Mesendoderm (in vitro differentiated cells): ENCODE results near the gene EYS.

ENCODE experiments used
- DNase-seq: peaks from one replicate; pipeline ENCODE4 v3.0.0; 2013
- H2AK5ac ChIP-seq: 2 replicates; pipeline ENCODE4 v1.6.1; 2013; ENCODE audit warnings: low read length, inconsistent platforms
- H2BK120ac ChIP-seq: 2 replicates; pipeline ENCODE4 v1.6.1; 2013; ENCODE audit warnings: low read depth, mild to moderate bottlenecking, low read length, moderate library complexity, mixed read lengths
- H2BK15ac ChIP-seq: replicated peaks from 2 replicates; pipeline ENCODE4 v1.6.1; 2013; ENCODE audit warnings: low read depth, mild to moderate bottlenecking, moderate library complexity
- H2BK5ac ChIP-seq: 2 replicates; pipeline ENCODE4 v1.6.1; 2013; ENCODE audit warnings: low read length, inconsistent platforms
- H3K18ac ChIP-seq: 2 replicates; pipeline ENCODE4 v1.6.1; 2013; ENCODE audit warnings: mild to moderate bottlenecking, low read length, mixed read lengths
- H3K23ac ChIP-seq: one replicate; pipeline ENCODE4 v1.6.1; 2013; ENCODE audit warnings: low read length
- H3K27ac ChIP-seq: 2 replicates; pipeline ENCODE4 v1.5.1; 2013; ENCODE audit warnings: low read depth, mild to moderate bottlenecking, inconsistent platforms, low read length, moderate library complexity
- H3K27me3 ChIP-seq: 2 replicates; pipeline ENCODE4 v1.6.1; 2013; ENCODE audit warnings: low read length, control low read depth, mild to moderate bottlenecking, inconsistent platforms; ENCODE audit not compliant: insufficient read depth, poor library complexity
- H3K36me3 ChIP-seq: 2 replicates; pipeline ENCODE4 v1.6.1; 2013; ENCODE audit warnings: low read length, inconsistent platforms; ENCODE audit not compliant: control insufficient read depth, insufficient read depth
- H3K4ac ChIP-seq: one replicate; pipeline ENCODE4 v1.6.1; 2013; ENCODE audit warnings: low read depth, mild to moderate bottlenecking, low read length, moderate library complexity
- H3K4me1 ChIP-seq: 2 replicates; pipeline ENCODE4 v1.6.1; 2013; ENCODE audit warnings: low read depth, low read length, inconsistent platforms; ENCODE audit not compliant: control insufficient read depth
- H3K4me2 ChIP-seq: 2 replicates; pipeline ENCODE4 v1.6.1; 2013; ENCODE audit warnings: low read length
- H3K4me3 ChIP-seq: 2 replicates; pipeline ENCODE4 v1.5.1; 2013; ENCODE audit warnings: mild to moderate bottlenecking, low read length
- H3K56ac ChIP-seq: one replicate; pipeline ENCODE4 v1.6.1; 2013; ENCODE audit warnings: low read length
- H3K79me1 ChIP-seq: 2 replicates; pipeline ENCODE4 v1.6.1; 2013; ENCODE audit warnings: low read length, inconsistent platforms
- H3K79me2 ChIP-seq: 2 replicates; pipeline ENCODE4 v1.6.1; 2013; ENCODE audit warnings: mild to moderate bottlenecking, low read length; ENCODE audit not compliant: control insufficient read depth, insufficient read depth
- H3K9ac ChIP-seq: 2 replicates; pipeline ENCODE4 v1.6.1; 2013; ENCODE audit warnings: low read length, inconsistent platforms
- H4K5ac ChIP-seq: one replicate; pipeline ENCODE4 v1.6.1; 2013; ENCODE audit warnings: low read length
- H4K8ac ChIP-seq: one replicate; pipeline ENCODE4 v1.6.1; 2013; ENCODE audit warnings: low read depth, mild to moderate bottlenecking, control low read depth, low read length, moderate library complexity
- WGBS: extraction: QIAGEN DNeasy Blood & Tissue Kit; methylation state at CpG from one replicate; pipeline ENCODE4 v1.1.7; 2013; ENCODE audit warnings: low lambda C conversion rate, missing lambda C conversion rate; ENCODE audit not compliant: insufficient coverage; ENCODE audit errors: extremely low coverage; 5-methylcytosine and 5-hydroxymethylcytosine counted together

Gene EYS

DNA sequence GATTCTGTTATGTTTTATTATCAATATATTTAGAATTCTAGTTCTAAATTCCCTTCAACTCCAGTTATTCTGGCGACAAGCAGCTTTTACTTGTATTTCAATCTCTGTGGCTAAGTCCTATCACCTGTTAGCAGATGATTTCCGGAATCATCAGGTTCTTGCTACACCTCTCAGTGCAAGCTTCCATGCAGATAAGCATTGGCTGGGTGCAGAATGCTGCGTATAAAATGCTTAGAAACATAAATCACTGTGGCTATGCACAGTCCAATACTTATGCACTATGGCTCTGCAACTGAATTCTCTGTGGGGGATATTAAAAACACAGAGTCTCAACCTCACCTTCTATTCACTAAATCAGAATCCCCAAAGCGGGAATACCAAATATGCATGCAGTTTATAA, 720.0 kb downstream of the EYS start:
- peaks cover 4% of the 10 kb centered on the region for H3K4me1 ChIP-seq
- no peaks in the 10 kb centered on the region for H3K79me2 ChIP-seq
- no peak overlapping the region for H4K5ac ChIP-seq
- peak overlapping the region; percentile 43 for H3K56ac ChIP-seq
- H3K9ac ChIP-seq, result no peak overlapping the region
- H3K4me3 ChIP-seq, result no peak overlapping the region
- no CpG with 5 or more reads among the region's 4 CpGs for WGBS
- H3K27ac ChIP-seq, result peak overlapping the region; percentile 40
- H2BK5ac ChIP-seq, result peak overlapping the region; percentile 58
- H3K27me3 ChIP-seq, result no peaks in the 10 kb centered on the region
- no peak overlapping the region for H2BK15ac ChIP-seq
- no peak overlapping the region for H2AK5ac ChIP-seq
- H3K79me1 ChIP-seq, result no peaks in the 10 kb centered on the region
- no peak overlapping the region for H2BK120ac ChIP-seq
- no peak for DNase-seq
- H3K36me3 ChIP-seq, result no peaks in the 10 kb centered on the region
- no peak overlapping the region for H3K23ac ChIP-seq
- H4K8ac ChIP-seq, result no peak overlapping the region
- no peak overlapping the region for H3K4me2 ChIP-seq
- peak overlapping the region; percentile 68 for H3K18ac ChIP-seq
- no peak overlapping the region for H3K4ac ChIP-seq

DNA sequence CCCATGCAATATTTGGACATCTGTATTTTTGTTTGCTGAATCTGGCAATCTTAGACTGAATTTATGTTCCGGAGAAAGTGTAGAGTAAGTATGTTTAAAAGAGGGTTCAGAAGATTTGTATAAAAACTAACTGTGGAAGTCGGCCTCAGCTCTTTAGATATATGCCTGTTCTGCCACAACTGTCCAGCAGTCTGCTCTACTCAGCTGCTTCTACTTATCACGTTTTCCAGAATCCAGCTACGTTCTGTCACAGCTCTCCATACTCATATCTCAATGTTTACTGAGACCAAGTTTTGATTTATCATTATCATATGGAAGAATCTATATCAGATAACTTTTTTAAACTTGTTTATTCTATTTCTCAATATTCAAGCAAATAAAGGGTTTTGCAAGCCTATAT, 721.3 kb downstream of the EYS start:
- no peak overlapping the region for H2AK5ac ChIP-seq
- no peak overlapping the region for H3K23ac ChIP-seq
- H3K4me1 ChIP-seq, result peaks cover 4% of the 10 kb centered on the region
- H3K79me2 ChIP-seq, result no peaks in the 10 kb centered on the region
- no peak overlapping the region for H3K4ac ChIP-seq
- H3K79me1 ChIP-seq, result no peaks in the 10 kb centered on the region
- DNase-seq, result no peak
- H3K4me3 ChIP-seq, result no peak overlapping the region
- no peak overlapping the region for H2BK5ac ChIP-seq
- H4K5ac ChIP-seq, result no peak overlapping the region
- no peak overlapping the region for H3K27ac ChIP-seq
- H3K4me2 ChIP-seq, result no peak overlapping the region
- WGBS, result no CpG with 5 or more reads among the region's 4 CpGs
- H2BK120ac ChIP-seq, result no peak overlapping the region
- H3K56ac ChIP-seq, result no peak overlapping the region
- H3K27me3 ChIP-seq, result no peaks in the 10 kb centered on the region
- no peak overlapping the region for H2BK15ac ChIP-seq
- H3K18ac ChIP-seq, result no peak overlapping the region
- no peaks in the 10 kb centered on the region for H3K36me3 ChIP-seq
- H3K9ac ChIP-seq, result no peak overlapping the region
- H4K8ac ChIP-seq, result no peak overlapping the region

DNA sequence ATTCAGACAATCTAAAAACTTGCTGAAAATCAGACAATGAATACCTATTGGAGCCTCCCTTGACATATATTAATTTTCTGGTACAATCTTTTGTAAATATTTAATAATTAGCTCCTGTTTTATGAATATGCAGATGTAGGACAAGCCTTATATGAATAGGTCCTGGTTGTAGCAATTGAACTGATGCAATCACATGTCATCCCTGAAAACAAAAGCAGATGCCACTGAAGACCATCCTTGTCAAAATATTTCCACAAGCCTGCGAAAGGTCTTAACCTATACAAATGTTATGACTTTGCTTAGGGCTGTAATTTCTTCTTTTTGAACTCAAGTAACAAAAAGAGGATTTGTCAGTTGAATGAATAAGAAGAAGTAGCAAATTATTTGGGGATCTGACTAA, 722.1 kb downstream of the EYS start:
- no CpG with 5 or more reads among the region's 1 CpG for WGBS
- no peak overlapping the region for H3K4ac ChIP-seq
- no peaks in the 10 kb centered on the region for H3K79me2 ChIP-seq
- H3K23ac ChIP-seq, result no peak overlapping the region
- no peak overlapping the region for H2BK5ac ChIP-seq
- H2AK5ac ChIP-seq, result no peak overlapping the region
- no peak overlapping the region for H4K8ac ChIP-seq
- H3K4me1 ChIP-seq, result peaks cover 4% of the 10 kb centered on the region
- H2BK15ac ChIP-seq, result no peak overlapping the region
- H3K27me3 ChIP-seq, result no peaks in the 10 kb centered on the region
- H3K4me2 ChIP-seq, result no peak overlapping the region
- H2BK120ac ChIP-seq, result no peak overlapping the region
- no peaks in the 10 kb centered on the region for H3K79me1 ChIP-seq
- DNase-seq, result peak; percentile 55
- H4K5ac ChIP-seq, result no peak overlapping the region
- H3K36me3 ChIP-seq, result no peaks in the 10 kb centered on the region
- H3K27ac ChIP-seq, result no peak overlapping the region
- H3K9ac ChIP-seq, result no peak overlapping the region
- no peak overlapping the region for H3K56ac ChIP-seq
- no peak overlapping the region for H3K18ac ChIP-seq
- H3K4me3 ChIP-seq, result no peak overlapping the region

DNA sequence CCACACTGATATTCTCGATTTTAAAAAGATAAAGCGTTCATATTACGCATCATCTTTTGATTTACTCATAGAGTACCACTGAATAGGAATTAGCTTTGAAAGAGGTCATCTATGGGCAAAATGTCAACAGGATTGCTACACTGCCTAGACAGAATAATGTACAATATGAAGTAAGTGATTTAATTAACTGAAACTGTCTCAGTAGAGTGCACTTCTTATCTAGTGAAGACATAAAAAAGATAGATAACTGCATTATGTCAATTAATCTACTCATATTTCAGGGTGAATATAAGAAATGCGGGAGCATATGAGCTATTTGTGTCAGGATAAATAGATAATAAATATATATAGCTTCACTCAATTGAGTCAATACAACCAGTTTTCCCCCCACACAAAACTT, 723.9 kb downstream of the EYS start:
- no peak overlapping the region for H3K23ac ChIP-seq
- H3K27ac ChIP-seq, result no peak overlapping the region
- H3K36me3 ChIP-seq, result no peaks in the 10 kb centered on the region
- H3K79me1 ChIP-seq, result no peaks in the 10 kb centered on the region
- no peaks in the 10 kb centered on the region for H3K27me3 ChIP-seq
- H3K4me2 ChIP-seq, result no peak overlapping the region
- no peak overlapping the region for H3K56ac ChIP-seq
- no peaks in the 10 kb centered on the region for H3K79me2 ChIP-seq
- no peak overlapping the region for H2BK15ac ChIP-seq
- H4K5ac ChIP-seq, result no peak overlapping the region
- no peak overlapping the region for H4K8ac ChIP-seq
- no peak overlapping the region for H3K4ac ChIP-seq
- no peak overlapping the region for H3K9ac ChIP-seq
- H2BK120ac ChIP-seq, result no peak overlapping the region
- H3K18ac ChIP-seq, result no peak overlapping the region
- peaks cover 4% of the 10 kb centered on the region for H3K4me1 ChIP-seq
- WGBS, result no CpG with 5 or more reads among the region's 4 CpGs
- no peak overlapping the region for H3K4me3 ChIP-seq
- no peak overlapping the region for H2AK5ac ChIP-seq
- no peak for DNase-seq
- no peak overlapping the region for H2BK5ac ChIP-seq

DNA sequence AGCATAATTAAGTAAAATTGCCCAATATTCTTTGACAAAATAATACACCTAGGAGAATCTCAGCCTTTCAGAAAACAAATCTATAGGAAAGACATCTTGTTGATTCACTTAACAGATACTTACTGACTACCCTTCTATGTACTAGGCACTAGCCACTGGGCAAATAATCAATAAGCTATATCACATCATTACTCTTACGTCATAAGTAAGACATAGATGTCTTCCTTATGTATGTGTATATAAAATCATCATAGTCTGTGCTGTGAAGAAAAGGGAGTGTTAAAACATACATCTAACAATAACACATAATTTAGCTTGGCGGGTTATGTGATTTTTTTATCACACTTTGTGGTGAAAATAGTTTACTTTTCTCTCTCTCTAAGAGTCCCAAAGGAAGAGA, 733.9 kb downstream of the EYS start:
- Histone ChIP-seq H3K23ac (no peak overlapping the region), H2AK5ac (no peak overlapping the region), H3K27me3 (no peaks in the 10 kb centered on the region), H3K79me2 (no peaks in the 10 kb centered on the region), H3K56ac (no peak overlapping the region), H2BK5ac (no peak overlapping the region), H3K79me1 (no peaks in the 10 kb centered on the region), H4K8ac (no peak overlapping the region), H3K18ac (no peak overlapping the region), H2BK15ac (no peak overlapping the region), H3K27ac (no peak overlapping the region), H4K5ac (no peak overlapping the region), H3K9ac (no peak overlapping the region), H3K4me1 (peaks cover 4% of the 10 kb centered on the region), H3K4ac (no peak overlapping the region), H3K4me2 (no peak overlapping the region), H3K4me3 (no peak overlapping the region), H3K36me3 (no peaks in the 10 kb centered on the region), H2BK120ac (no peak overlapping the region)
- DNase-seq, result no peak
- no CpG with 5 or more reads among the region's 2 CpGs for WGBS

DNA sequence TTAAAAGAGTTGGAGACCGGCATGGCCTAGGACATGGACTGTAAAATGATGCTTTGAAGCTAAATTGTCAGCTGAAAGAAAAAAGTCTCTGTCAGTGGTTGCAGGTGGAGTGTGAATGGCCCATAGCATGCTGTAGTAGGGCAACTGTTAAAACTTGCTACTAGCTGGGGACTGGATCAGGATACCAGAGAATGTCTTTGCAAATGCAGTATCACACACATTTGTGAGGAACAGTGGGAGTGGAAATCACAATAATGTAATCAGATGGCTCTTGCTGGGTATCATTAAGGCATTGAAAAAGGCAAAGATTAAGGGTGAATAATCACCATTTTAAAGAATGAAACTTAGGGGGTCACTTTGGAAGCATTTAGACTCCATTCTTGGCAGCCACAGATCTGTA, 737.9 kb downstream of the EYS start:
- peak; percentile 90 for DNase-seq
- Histone ChIP-seq H3K36me3 (no peaks in the 10 kb centered on the region), H3K27ac (peak overlapping the region; percentile 85), H3K9ac (no peak overlapping the region), H3K79me2 (no peaks in the 10 kb centered on the region), H3K79me1 (no peaks in the 10 kb centered on the region), H3K4me3 (no peak overlapping the region), H3K56ac (no peak overlapping the region), H3K4ac (no peak overlapping the region), H2BK15ac (no peak overlapping the region), H2BK120ac (no peak overlapping the region), H4K5ac (no peak overlapping the region), H3K23ac (no peak overlapping the region), H3K4me1 (peaks cover 4% of the 10 kb centered on the region), H3K27me3 (no peaks in the 10 kb centered on the region), H4K8ac (no peak overlapping the region), H3K18ac (peak overlapping the region; percentile 80), H2BK5ac (peak overlapping the region; percentile 87), H3K4me2 (no peak overlapping the region), H2AK5ac (no peak overlapping the region)
- no CpG with 5 or more reads among the region's 1 CpG for WGBS
